UCSD-AML1 (cell line): ENCODE results near the gene ZNF554.

Experiments
- DNase-seq: peaks from one replicate; lab custom pipeline; 2025; ENCODE audit not compliant: unreplicated experiment; lab: John Stamatoyannopoulos, UW

ZNF554 gene

DNA sequence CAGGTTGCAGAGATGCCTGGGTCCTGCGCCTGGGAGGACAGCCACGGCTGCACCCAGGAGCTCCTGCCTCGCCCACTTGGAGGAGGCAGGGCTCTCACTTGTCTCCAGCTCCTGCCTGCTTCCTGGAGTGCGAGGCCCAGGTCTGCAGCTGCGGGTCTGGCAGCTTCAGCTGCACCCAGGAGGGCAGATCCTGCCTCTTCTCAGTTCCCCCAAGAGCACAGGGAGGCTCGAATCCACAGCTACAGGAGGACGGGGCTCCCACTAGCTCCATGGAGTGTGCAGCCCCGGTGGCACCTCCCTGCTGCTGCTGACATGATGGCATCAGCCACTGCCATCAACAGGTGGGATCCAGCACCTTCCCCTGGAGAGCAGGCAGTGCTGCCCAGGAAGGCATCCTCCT is 4.5 kb downstream of the ZNF554 start:
- DNase-seq: no peak

DNA sequence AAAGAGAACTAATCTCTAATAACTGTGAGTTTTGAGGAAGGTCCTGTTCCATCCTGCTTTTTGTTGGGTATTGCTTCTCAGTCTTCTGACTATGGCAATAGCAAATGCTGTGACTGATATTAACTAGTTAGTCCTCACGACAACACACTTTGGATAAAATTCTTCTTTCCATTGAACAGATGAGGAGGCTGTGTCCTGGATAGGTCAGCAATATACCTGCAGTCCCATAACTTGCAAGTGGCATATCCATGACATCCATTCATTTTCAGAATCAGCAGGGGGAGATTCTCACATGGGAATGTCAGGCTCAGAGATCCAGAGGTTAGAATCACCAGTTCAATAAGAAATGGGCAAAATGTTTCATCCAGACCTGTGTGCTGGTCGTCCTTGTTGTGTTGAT is 7.4 kb downstream of the ZNF554 start:
- DNase-seq: no peak

DNA sequence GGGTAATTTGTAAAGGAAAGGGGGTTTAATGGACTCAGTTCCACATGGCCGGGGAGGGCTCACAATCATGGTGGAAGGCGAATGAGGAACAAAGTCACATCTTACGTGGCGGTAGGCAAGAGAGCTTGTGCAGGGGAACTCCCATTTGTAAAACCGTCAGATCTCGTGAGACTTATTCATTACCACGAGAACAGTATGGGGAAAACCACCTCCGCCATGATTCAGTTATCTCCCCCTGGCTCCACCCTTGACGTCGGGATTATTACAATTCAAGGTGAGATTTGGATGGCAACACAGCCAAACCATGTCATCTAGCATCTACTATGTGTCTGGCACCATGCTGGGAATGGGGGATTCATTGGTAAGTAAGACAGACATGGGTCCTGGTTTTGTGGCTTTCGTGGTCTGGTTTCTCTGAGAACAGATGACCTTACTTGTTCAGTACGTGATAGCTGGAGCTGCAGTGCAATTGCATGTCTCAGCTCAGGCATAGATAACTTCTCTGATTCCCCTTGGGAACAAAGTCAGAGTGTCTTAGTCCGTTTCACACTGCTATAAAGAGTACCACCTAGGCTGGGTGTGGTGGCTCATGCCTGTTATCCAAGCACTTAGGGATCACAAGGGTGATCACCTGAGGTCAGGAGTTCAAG is 8.3 kb downstream of the ZNF554 start:
- no peak for DNase-seq

DNA sequence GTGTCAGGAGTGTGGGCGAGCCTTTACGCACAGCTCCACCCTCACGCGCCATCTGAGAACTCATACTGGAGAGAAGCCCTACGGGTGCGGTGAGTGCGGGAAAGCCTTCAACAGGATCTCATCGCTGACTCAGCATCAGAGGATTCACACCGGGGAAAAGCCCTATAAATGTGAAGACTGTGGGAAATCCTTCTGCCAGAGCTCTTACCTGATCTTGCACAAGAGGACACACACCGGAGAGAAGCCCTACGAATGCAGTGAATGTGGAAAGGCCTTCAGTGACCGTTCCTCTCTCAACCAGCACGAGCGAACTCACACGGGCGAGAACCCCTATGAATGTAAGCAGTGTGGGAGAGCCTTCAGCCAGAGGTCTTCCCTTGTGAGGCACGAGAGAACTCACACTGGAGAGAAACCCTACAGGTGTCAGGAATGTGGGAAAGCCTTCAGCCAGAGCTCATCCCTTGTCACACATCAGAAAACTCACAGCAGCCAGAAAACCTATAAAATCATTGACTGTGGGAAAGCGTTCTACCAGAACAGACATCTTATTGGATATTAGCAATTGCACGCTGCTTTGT is 14.7 kb downstream of the ZNF554 start:
- no peak for DNase-seq

DNA sequence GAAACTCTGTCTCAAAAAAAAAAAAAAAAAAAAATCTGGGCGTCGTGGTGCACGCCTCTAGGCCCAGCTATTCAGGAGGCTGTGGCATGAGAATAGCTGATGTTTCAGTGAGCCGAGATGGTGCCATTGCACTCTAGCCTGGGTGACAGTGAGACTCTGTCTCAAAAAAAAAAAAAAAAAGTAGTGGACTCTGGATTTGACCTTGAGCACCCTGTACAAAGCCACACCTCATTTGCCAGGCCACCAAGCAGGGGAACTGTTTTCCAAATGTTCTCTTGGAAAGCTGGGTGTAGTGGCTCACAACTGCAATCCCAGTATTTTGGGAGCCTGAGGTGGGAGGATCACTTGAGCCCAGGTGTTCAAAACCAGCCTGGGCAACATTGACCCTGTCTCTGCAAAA is 17.8 kb downstream of the ZNF554 start:
- no peak for DNase-seq

DNA sequence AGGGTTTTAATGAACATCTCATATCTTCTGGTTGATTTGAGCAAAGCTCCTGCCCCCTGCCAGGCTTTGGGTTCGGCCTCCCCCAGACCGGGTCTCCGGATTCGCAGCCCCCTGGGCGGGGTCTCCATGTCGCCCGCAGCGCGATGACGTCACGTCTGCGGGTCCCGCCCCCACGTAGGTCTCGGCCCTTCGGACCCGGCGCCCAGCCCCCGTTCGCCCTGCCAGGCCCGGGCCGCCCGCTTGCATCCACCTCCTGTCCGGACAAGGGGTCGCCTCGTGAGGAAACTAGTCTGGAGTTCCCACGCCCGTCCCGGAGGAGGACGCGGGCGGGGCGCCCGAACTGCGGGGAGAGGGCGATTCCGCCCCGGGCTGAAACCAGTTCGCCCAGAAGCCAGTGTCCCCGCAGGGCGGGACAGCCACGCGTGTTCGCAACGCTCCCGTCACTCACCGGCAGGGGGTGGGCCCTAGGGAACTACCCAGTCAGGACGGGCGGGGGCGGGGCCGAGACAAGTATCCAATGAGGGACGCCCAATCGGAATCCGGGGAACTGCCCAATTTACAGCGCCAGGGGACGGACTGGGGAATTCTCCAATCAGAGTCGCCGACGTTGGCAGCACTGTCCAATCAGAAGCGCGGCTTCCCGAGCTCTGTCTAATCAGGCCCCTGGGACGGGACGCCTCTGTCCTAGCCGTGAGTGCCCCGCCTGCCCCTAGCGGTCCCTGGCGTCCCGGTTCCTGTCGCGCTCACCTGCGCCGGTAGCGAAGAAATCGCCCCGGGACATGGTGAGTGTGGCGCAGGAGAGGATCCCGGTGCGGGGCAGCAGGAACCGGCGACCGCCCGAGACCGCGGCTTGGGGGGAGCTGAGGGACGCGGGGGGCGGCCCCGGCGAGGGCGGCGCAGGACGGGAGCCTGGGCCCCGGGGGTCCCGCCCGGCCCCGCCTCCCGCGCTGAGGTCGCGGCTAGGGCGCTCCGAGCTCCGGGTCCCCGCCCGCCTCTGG is 21.4 kb downstream of the ZNF554 start, which contains the start of gene ZNF555:
Gene ZNF555 (plus strand): TSS at position 682 of the 998 bp plus-strand sequence. CDS start 98 bp downstream, at position 780.
- peak; percentile 98 for DNase-seq

DNA sequence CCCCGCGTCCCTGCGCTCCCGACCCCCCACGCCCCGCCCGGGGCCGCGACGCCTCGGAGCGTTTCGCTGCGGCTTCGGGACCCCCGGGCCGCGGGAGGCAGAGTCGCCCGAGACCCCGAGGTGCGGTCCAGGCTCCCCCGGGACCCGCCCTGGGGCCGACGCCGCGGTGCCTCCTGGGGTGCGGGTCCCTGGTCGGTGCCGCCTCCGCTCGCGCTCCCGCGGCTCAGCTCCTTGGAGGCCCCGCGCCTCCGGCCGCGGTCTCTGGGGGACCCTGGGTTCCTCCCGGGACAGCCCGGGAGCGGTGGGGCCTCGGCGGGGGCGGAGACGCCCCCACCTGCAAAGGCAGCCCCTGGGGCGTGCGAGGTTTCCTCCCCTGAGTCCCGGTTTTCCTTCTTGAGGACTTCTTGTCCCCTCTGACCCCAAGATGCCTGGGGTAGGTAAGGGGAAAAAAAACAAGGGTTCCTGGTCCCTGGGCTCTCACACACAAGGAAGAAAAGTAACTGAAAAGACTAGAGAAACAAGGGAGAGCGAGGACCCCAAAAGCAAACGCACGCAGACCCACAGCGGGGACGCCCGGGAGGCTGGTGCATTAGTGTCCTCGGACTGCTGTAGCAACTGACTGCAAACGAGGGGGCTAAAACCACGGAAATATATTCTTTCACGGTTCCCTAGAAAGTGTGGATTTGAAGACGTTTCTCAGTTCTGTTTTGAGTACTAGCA is 22.3 kb downstream of the ZNF554 start:
- no peak for DNase-seq

DNA sequence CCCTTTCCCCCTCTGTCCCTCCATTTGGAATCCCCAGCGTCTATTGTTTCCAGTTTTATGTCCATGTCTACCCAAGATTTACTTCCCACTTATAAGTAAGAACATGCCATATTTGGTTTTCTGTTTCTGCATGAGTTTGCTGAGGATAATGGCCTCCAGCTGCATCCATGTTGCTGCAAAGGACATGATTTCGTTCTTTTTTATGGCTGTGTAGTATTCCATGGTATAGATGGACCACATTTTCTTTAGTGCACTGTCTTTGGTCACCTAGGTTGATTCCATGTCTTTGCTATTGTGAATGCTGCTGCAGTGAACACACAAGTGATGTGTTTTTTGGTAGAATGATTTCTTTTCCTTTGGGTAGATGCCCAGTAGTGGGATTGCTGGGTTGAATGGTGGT is 25.4 kb downstream of the ZNF554 start:
- DNase-seq: no peak

DNA sequence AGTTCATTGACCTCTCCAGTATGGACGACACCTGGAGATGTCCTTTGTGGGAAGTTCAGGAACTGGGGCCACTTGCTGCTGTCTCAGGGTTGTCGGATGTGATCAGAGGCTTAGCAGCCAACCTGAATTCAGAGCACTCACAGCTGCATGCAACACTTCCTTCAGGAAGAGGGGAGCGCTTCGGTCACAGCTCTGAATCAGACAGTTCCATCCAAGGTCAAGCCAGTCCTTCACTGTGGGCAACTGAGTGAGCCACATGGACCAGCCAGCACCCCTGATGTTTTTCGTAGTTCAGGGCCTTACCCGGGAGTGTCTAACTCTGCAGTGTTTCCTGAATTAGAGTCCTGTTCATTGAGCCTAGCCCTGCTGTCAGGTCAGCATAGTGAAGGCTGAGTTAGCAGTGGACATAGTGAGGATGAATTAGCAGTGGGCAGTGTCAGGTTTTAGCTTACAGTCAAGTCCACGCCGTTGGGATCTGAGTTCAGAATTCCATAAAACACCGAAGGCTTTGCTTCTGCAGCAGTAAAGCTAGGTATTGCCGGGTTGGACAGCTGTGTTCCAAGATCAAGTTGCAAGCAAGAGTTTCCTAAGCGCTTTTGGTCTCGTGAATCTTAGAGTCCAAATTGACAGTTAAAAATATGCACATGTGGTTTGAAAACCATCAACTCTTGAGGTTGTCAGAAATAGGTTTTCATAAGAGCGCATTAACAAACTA is 26.7 kb downstream of the ZNF554 start:
- no peak for DNase-seq

DNA sequence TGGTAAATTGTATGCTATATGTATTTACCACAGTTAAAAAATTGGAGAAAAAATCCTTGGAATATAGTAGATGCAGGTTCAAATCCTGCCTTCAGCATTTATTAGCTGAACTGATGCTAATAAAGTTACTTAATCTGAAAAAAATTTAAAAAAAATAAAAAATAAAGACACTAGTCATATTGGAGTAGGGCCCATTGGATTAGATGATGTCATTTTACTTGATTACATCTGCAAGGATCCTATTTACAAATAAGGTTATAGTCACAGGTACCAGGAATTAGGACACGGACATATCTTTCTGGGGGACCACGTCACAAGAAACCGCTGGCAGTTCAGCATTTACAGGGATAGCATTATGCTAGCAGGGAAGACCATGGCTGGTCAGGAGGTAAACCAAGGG is 27.8 kb downstream of the ZNF554 start:
- DNase-seq: no peak

DNA sequence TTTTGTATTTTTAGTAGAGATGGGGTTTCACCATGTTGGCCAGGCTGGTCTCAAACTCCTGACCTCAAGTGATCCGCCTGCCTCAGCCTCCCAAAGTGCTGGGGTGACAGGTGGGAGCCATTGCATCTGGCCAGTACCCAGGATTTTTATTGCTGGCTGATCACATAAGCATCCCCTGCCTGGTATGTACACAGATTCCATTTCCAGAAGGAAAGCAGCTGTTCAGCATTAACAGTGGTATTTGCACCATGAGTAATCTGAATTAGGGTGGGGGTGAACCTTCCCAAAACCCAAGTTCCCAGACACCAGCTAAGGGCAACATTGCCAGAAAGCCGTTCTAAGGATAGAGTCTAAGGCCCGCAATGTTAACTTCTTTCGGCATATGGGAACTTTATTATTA is 28.9 kb downstream of the ZNF554 start:
- no peak for DNase-seq

DNA sequence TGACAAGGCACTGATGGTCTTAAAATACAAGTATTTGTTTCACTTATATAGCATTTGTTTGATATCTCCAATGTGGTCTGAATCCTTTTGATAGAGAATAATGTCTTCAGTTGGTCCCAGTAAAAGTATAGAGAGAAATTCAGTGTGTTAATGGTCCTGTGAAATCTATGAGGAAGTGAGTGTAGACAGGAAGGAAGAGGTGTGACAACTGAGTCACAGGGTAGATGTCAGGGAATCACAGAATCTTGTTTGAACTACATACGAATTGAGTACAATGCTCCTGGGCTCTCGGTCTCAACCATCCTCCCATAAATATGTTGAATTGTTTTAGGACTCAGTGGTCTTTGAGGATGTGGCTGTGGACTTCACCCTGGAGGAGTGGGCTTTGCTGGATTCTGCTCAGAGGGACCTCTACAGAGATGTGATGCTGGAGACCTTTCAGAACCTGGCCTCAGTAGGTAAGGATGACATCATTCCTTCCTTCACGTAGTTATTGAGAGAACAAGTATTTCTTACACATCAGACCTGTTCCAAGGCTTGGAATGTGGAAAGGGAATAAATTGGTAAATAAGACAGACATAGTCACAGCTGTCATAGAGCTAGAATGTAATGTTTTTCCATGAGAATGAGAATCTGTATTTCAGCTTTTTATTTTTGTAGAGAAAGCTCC is 30.7 kb downstream of the ZNF554 start:
- DNase-seq: no peak

DNA sequence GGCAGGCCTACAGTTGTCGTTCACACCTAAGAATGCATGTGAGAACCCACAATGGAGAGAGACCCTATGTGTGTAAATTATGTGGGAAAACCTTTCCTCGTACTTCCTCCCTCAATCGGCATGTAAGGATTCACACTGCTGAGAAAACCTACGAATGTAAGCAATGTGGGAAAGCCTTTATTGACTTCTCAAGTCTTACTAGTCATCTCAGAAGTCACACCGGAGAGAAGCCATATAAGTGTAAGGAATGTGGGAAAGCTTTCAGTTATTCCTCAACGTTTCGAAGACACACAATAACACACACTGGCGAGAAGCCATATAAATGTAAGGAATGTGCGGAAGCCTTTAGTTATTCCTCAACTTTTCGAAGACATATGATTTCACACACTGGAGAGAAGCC is 32.9 kb downstream of the ZNF554 start:
- no peak for DNase-seq

DNA sequence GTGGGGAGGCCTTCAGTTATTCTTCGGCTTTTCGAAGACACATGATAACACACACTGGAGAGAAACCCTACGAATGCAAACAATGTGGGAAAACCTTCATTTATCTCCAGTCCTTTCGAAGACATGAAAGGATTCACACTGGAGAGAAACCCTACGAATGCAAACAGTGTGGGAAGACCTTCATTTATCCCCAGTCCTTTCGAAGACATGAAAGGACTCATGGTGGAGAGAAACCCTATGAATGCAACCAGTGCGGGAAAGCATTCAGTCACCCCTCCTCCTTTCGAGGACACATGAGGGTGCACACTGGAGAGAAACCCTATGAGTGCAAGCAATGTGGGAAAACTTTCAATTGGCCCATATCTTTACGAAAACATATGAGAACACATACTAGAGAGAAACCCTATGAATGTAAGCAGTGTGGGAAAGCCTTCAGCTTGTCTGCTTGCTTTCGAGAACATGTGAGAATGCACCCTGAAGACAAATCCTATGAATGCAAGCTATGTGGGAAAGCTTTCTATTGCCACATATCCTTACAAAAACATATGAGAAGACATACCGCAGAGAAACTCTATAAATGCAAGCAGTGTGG is 33.4 kb downstream of the ZNF554 start:
- no peak for DNase-seq

DNA sequence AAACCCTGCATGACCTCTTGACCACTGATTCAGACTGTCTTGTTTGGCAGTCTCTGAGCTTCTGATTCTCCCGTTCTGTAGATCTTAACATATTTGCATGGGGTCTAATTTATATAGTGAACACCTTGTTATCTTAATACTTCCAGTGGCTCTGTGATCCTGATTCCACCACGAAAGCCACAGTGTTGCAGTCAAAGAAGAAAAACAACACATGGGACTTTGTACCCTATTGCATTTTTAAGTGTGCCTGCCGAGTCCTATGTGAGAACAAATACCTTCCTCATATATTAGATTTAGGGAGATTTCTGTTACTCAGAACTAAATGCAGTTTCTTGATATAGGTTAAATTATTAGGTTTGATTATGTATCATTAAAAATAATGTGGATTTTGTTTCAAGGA is 35.2 kb downstream of the ZNF554 start:
- no peak for DNase-seq

DNA sequence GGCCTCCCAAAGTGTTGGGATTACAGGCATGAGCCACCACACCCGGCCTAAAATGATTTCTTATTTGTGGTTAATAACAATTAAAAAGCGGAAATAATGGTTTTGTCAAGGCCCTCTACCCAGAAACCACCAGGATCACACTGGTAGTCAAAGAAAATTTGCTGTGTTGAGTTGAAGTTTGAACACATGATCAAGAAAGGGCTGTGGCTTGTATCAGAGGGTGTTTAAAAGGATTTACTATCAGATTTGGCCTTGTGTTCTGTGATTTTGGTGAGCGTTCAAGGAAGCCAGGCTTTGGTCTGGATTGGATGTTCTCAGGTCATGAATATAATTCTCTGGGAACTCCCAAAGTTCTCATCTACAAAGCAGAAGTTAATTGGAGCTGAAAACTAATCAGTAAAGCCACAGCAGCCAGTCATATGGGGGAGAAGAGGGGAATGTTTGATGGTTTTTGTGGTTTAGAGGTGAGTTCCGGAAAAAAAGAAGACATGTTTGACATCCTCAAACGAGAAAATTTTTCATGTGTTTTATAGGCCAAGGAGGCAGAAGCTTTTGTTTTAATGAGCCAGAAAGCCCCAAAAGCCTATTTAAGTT is 36.9 kb downstream of the ZNF554 start:
- DNase-seq: no peak

DNA sequence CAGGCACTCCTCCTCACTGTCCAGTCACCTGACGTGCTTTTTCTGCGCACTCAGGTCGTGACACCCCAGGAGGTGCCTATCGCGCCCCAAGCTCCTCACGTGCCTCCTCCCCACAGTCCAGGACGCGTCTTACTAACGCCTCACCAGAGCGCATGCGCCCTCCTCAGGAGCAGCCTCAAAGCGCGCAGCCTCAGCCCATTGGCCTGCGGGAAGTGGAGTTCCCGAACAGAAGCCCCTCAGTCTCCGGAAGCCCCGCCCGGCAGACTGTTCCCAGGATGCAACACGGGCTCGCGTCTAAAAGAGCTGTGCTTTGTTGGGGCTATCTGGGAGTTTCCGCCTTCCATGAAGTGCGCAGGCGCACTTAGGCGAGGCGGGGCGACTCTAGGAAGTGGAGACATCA is 39.2 kb downstream of the ZNF554 start:
- no peak for DNase-seq

DNA sequence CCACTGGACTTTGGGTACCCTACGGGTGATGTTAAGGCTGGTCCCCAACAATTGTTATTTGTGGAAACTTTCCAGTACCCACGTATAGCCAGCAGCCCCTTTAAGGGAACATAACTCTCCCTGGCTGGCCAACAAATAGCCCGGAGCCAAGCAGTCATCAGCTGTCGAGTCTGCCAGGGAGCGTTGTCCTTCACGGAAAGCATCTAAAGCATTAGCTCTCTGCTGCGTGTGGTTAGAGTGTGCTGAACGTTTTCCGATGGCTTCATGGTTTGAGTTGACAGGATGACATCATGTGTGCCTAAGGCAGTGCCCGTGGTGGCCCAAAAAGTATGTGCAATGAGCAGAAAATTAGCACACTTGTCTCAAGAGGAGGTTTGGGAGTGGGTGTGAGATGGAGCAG is 44.1 kb downstream of the ZNF554 start:
- no peak for DNase-seq

DNA sequence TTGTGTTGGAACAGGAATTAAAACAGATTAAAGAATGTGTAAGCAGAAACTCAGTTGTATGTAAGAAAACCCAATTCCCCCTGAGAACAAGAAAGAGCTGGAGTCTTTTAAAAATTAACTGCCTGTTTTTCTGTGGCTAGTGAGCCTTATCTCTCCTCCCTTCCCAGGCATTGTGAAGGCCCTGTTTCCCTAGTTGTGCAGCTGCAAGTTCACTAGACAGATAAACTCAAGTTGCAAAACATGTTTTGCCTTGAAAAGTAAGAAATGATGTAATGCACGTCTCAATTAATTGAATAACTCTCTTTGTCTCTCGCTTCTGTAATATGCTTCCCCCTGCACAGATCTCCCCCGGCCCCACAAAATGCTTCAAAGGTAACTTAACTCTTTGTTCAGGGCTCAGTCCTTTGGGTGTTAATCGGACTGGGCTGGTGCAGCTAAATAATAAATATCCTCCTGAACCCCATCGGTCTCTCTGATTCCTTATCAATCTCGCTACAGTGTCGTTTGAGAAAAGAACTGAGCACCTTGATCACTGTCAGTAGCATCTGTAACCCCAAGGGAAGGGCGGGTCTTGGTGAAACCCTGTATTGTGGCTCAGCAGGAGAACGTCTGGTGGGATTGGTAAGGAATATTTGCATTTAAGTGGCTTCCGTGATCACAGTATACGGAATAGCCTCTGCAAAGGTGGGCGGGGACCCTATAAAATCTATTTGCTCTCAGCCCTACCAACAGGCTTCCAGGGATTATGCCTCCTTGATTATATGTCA is 45.8 kb downstream of the ZNF554 start:
- no peak for DNase-seq
